LNCaP clone FGC (cell line): ENCODE results near the gene CCDC88C.
"Not testable (repeated sequence)": the region's sequence is repeated elsewhere in the genome, so short reads cannot be mapped to it uniquely, and the experiment has no call there.

Experiments
- DNase-seq: peaks from one replicate; pipeline ENCODE4 v3.0.0-alpha.2; 2011; ENCODE audit warnings: low read depth
- H3K4me3 ChIP-seq: 2 replicates; pipeline ENCODE4 v1.5.1; 2011; ENCODE audit warnings: mild to moderate bottlenecking, low read depth, low read length, control low read depth
- CTCF ChIP-seq: IDR thresholded peaks from 2 replicates; pipeline ENCODE4 v1.5.1; 2012; ENCODE audit warnings: mild to moderate bottlenecking; ENCODE audit not compliant: control insufficient read depth, insufficient read depth; ENCODE audit errors: extremely low read depth

Gene CCDC88C

GRCh38 chr14:91409928-91410718, 7.5 kb downstream of the CCDC88C start:
- no peak overlapping the region for H3K4me3 ChIP-seq
- no peak for DNase-seq
- TF ChIP-seq CTCF, result no peak

- not testable (repeated sequence) for H3K4me3 ChIP-seq, DNase-seq
Measured at GRCh38 chr14:91409240-91409639, 8.4 kb downstream of the CCDC88C start.

GRCh38 chr14:91406982-91407381, 10.6 kb downstream of the CCDC88C start:
- no peak for DNase-seq
- H3K4me3 ChIP-seq, result no peak overlapping the region
- no peak for TF ChIP-seq CTCF

- no peak for DNase-seq
- H3K4me3 ChIP-seq, result no peak overlapping the region
- no peak for TF ChIP-seq CTCF
Measured at GRCh38 chr14:91406451-91406850, 11.2 kb downstream of the CCDC88C start.

- no peak for DNase-seq
- no peak for TF ChIP-seq CTCF
- H3K4me3 ChIP-seq, result no peak overlapping the region
Measured at GRCh38 chr14:91405724-91406435, 11.7 kb downstream of the CCDC88C start.

GRCh38 chr14:91405241-91405721, 12.3 kb downstream of the CCDC88C start:
- no peak overlapping the region for H3K4me3 ChIP-seq
- DNase-seq, result no peak
- TF ChIP-seq CTCF, result no peak

- DNase-seq, result no peak
- H3K4me3 ChIP-seq, result 0 out of 2 replicates have a peak overlapping the region, but pooled peaks have one; percentile 16
- no peak for TF ChIP-seq CTCF
Measured at GRCh38 chr14:91402771-91403600, 14.6 kb downstream of the CCDC88C start.
